Activated CD4-positive, alpha-beta memory T cell treated with anti-CD3 and anti-CD28 coated beads, Interleukin-2, amount 10 ng/mL, durations not matched to agents 7 days and 5 days (primary cell): ENCODE results near the gene SLC35D3. TPM values are rescaled to one million over a fixed set of nuclear protein-coding genes. Genes with fewer than 3 reads are reported as not detected.
"Not testable (repeated sequence)": the region's sequence is repeated elsewhere in the genome, so short reads cannot be mapped to it uniquely, and the experiment has no call there.

ENCODE experiments used
- CTCF ChIA-PET: fragments of 350-600 bp; sonication (Branson Sonifier 250); formaldehyde crosslinking; loops from one replicate; lab custom pipeline; 2021; ENCODE audit warnings: antibody characterized with exemption, inconsistent platforms; lab: Charles Lee
- POLR2A ChIA-PET: fragments of 350-600 bp; sonication (Branson Sonifier 250); formaldehyde crosslinking; loops from one replicate; lab custom pipeline; 2021; ENCODE audit warnings: antibody characterized with exemption; lab: Charles Lee
- DNase-seq: peaks from one replicate; pipeline ENCODE4 v3.0.0-alpha.2; 2020
- H3K27ac Mint-ChIP-seq: one replicate; pipeline ENCODE4 v1.8.0; 2021; ENCODE audit warnings: mild to moderate bottlenecking, mixed read lengths
- H3K27me3 Mint-ChIP-seq: one replicate; pipeline ENCODE4 v1.8.0; 2021; ENCODE audit warnings: mixed read lengths
- H3K36me3 Mint-ChIP-seq: one replicate; pipeline ENCODE4 v1.8.0; 2021; ENCODE audit warnings: low read depth, mixed read lengths
- H3K4me1 Mint-ChIP-seq: one replicate; pipeline ENCODE4 v1.8.0; 2021; ENCODE audit warnings: mixed read lengths
- H3K4me3 Mint-ChIP-seq: one replicate; pipeline ENCODE4 v1.8.0; 2021; ENCODE audit warnings: mild to moderate bottlenecking, mixed read lengths
- H3K9me3 Mint-ChIP-seq: one replicate; pipeline ENCODE4 v1.8.0; 2021; ENCODE audit warnings: mixed read lengths
- total RNA-seq, 2 experiments: library from RNA; stranded (reverse); gene quantifications; one replicate each; pipeline ENCODE4 v1.2.3, GENCODE V29; 2021

SLC35D3 gene
- total RNA-seq, 2 experiments from 2014 or later = 0.13 TPM; not detected in 1

DNA sequence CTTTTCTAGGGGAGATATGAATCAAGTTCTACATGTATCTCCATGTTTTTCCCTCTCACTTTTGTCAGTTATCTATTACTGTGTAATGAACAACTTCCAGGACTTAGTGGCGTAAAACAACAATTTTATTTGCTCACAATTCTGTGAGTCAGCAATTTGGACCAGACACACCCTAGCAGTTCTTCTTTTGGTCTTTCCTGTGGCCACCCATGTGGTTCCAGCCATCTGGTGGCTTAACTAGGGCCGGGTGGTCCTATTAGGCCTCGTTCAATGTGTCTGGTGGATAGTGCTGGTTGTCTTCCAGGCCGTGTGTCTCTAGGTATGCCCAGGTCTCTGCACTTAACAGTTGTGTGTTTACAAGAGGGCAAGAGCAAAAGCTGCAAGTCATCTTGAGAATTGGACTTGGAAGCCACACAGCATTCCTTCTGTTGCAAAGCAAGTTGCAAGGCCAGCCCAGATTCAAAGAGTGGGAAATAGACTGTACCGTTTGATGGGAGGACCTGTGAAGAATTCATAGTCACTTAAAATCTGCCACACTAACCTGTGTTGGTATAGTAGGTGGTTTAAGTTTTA is 20.8 kb upstream of the SLC35D3 start:
- peaks cover 15% of the 10 kb centered on the region for H3K36me3 Mint-ChIP-seq
- no peaks in the 10 kb centered on the region for H3K27me3 Mint-ChIP-seq
- H3K4me1 Mint-ChIP-seq = peaks cover 5% of the 10 kb centered on the region
- no peak overlapping the region for H3K27ac Mint-ChIP-seq
- no peak overlapping the region for H3K4me3 Mint-ChIP-seq
- no peaks in the 10 kb centered on the region for H3K9me3 Mint-ChIP-seq
- POLR2A ChIA-PET = no interaction called here
- DNase-seq = no peak
- CTCF ChIA-PET = no interaction called here

GRCh38 chr6:136904477-136904876 is 17.6 kb upstream of the SLC35D3 start:
- H3K9me3 Mint-ChIP-seq, H3K27ac Mint-ChIP-seq, CTCF ChIA-PET, H3K4me3 Mint-ChIP-seq, DNase-seq, H3K4me1 Mint-ChIP-seq, H3K27me3 Mint-ChIP-seq, POLR2A ChIA-PET: not testable (repeated sequence)
- peaks cover 15% of the 10 kb centered on the region for H3K36me3 Mint-ChIP-seq

GRCh38 chr6:136914947-136915346 is 7.2 kb upstream of the SLC35D3 start:
- peaks cover 6% of the 10 kb centered on the region for H3K36me3 Mint-ChIP-seq
- no peaks in the 10 kb centered on the region for H3K9me3 Mint-ChIP-seq
- no peak overlapping the region for H3K4me3 Mint-ChIP-seq
- peaks cover 11% of the 10 kb centered on the region for H3K27me3 Mint-ChIP-seq
- H3K27ac Mint-ChIP-seq = no peak overlapping the region
- DNase-seq = no peak
- POLR2A ChIA-PET = no interaction called here
- CTCF ChIA-PET = no interaction called here
- H3K4me1 Mint-ChIP-seq = peaks cover 4% of the 10 kb centered on the region

DNA sequence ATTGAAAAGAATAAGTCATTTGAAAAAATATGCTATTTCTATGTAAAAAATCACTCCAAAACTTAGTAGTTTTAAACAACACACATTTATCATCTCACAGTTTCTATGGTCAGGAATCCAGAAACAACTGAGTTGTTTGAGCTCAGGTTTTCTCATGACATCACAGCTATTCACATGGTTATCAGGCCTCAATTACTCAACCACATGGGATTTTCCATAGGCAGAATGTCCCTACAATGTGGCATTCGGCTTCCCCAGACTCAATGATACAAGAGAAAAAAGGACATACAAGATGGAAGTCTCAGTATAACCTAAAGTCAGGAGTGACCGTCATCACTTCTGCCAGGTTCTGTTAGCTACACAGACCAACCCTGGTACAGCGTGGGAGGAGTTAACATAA is 3.4 kb upstream of the SLC35D3 start:
- no peak for DNase-seq
- Mint-ChIP-seq H3K4me3 (no peak overlapping the region), H3K4me1 (peaks cover 29% of the 10 kb centered on the region), H3K36me3 (no peaks in the 10 kb centered on the region), H3K9me3 (no peaks in the 10 kb centered on the region), H3K27me3 (peaks cover 38% of the 10 kb centered on the region), H3K27ac (no peak overlapping the region)
- POLR2A ChIA-PET = no interaction called here
- CTCF ChIA-PET = no interaction called here

DNA sequence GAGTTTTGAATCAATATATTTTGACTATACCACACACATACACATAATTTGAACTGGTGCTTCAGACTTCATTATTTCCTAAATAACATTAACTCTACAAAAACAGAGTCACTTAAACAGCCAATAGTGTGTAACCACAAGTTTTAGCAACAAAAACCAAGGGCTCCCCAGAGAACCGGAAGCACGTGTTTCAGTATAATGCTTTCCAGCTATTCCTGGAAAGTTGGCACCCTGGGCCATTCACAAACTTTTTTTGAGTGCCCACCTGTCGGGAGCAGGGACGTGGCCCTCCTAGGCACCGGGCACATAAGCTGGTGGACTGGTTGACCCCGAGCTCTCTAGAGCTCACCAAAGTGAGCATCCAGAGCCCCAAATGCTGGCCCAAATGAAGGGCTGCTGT is 1.9 kb upstream of the SLC35D3 start:
- H3K4me3 Mint-ChIP-seq = peak overlapping the region; percentile 59
- H3K27me3 Mint-ChIP-seq = peaks cover 51% of the 10 kb centered on the region
- peaks cover 30% of the 10 kb centered on the region for H3K4me1 Mint-ChIP-seq
- ChIA-PET CTCF (no interaction called here), POLR2A (interaction anchor here (0.6 to 1.6 kb wide), 3 partner anchors 9 to 97 kb away, joined by 3 to 4 read pairs (median 4); no protein-coding TSS in a partner anchor)
- no peak overlapping the region for H3K27ac Mint-ChIP-seq
- H3K36me3 Mint-ChIP-seq = no peaks in the 10 kb centered on the region
- no peak for DNase-seq
- H3K9me3 Mint-ChIP-seq = no peaks in the 10 kb centered on the region

DNA sequence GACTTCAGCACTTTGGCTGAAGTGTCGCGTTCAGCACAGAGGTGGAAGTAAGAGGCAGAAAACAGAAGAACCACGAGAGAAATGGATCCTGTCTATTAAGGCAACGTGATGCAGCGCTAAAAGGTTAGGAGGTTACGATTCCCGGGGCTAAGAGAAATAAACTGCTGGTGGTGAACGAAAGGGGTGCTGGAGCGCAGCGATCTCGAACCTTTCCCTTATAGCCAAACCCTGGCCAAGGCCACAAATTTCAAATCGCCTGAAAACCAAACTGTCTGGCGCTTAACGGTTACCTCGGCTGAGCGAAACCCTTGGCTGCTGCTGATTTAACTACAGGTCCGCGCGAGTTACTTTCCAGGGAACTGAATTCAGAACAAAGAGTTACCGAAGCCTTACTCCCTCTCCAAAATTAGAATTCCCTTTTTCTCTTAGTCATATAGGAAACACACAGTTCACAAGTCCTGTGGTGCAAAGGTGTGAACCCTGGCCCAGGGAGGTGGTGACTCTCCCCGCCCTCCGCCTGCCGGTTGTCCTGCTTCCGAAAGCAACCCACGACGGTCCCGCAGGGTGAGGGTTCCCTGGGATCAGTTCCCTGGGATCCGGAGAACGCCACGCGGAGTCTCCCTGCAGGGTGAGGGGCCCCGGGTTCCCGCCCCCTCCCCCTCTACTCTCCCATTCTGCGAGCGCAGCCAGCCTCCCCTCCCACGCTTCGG is 1.3 kb upstream of the SLC35D3 start:
- no peak overlapping the region for H3K27ac Mint-ChIP-seq
- no peak for DNase-seq
- H3K27me3 Mint-ChIP-seq = peaks cover 52% of the 10 kb centered on the region
- CTCF ChIA-PET = interaction anchor here (0.7 kb wide), 1 partner anchor 100 kb away, joined by 3 read pairs; no protein-coding TSS in a partner anchor
- H3K4me3 Mint-ChIP-seq = peak overlapping the region; percentile 59
- POLR2A ChIA-PET = interaction anchor here (0.6 to 1.6 kb wide), 3 partner anchors 8 to 98 kb away, joined by 3 to 4 read pairs (median 4); no protein-coding TSS in a partner anchor
- no peaks in the 10 kb centered on the region for H3K9me3 Mint-ChIP-seq
- H3K36me3 Mint-ChIP-seq = no peaks in the 10 kb centered on the region
- H3K4me1 Mint-ChIP-seq = peaks cover 30% of the 10 kb centered on the region

DNA sequence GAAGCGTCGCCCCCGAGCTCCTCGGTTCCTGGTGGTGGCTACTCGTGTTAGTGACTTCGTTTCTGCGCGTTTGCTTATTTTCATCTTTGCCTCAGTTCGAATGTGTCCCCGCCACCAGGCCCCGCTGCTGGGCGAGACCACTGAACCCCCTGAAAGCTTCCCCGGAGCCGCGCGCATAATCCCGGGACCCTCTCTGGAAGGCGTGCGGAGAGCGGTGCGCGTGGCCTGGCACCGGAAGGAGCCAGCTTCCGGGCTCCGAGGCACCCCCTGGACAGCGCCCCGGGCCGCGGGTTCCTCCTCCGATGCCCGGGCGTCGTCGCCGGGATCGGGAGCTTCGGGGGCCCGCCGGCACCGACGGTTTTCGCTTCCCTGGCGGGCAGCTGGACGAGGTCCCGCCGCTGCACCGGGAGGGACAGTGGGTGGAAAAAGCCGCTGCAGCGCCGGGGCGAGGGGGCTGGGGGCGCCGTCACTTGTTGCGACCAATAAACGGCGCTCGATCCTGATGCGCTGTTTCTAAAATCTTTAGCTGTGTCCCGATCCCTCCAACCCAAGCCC is 643 bp upstream of the SLC35D3 start:
- ChIA-PET CTCF (interaction anchor here (0.7 to 1.2 kb wide), 4 partner anchors 12 to 129 kb away, joined by 3 to 5 read pairs (median 3); partner anchors contain the start of gene MAP3K5), POLR2A (interaction anchor here (1.6 kb wide), 2 partner anchors 98 to 122 kb away, joined by 3 read pairs; no protein-coding TSS in a partner anchor)
- DNase-seq = no peak
- H3K4me1 Mint-ChIP-seq = peaks cover 30% of the 10 kb centered on the region
- no peak overlapping the region for H3K27ac Mint-ChIP-seq
- no peaks in the 10 kb centered on the region for H3K9me3 Mint-ChIP-seq
- H3K36me3 Mint-ChIP-seq = no peaks in the 10 kb centered on the region
- H3K27me3 Mint-ChIP-seq = peaks cover 55% of the 10 kb centered on the region
- peak overlapping the region; percentile 59 for H3K4me3 Mint-ChIP-seq

GRCh38 chr6:136922685-136923006 is 545 bp downstream of the SLC35D3 start:
- Mint-ChIP-seq H3K27ac (no peak overlapping the region), H3K4me3 (peak overlapping the region; percentile 65), H3K27me3 (peaks cover 55% of the 10 kb centered on the region), H3K36me3 (no peaks in the 10 kb centered on the region), H3K4me1 (peaks cover 30% of the 10 kb centered on the region), H3K9me3 (no peaks in the 10 kb centered on the region)
- DNase-seq = no peak
- CTCF ChIA-PET = interaction anchor here (0.9 to 1.2 kb wide), 4 partner anchors 13 to 130 kb away, joined by 3 to 5 read pairs (median 4); partner anchors contain the start of gene MAP3K5
- POLR2A ChIA-PET = interaction anchor here (1.6 kb wide), 1 partner anchor 121 kb away, joined by 3 read pairs; no protein-coding TSS in a partner anchor

GRCh38 chr6:136923116-136923953 is 1.2 kb downstream of the SLC35D3 start:
- POLR2A ChIA-PET = interaction anchor here (1.6 kb wide), 1 partner anchor 121 kb away, joined by 3 read pairs; no protein-coding TSS in a partner anchor
- H3K27ac Mint-ChIP-seq = no peak overlapping the region
- no peak for DNase-seq
- peaks cover 55% of the 10 kb centered on the region for H3K27me3 Mint-ChIP-seq
- peaks cover 30% of the 10 kb centered on the region for H3K4me1 Mint-ChIP-seq
- CTCF ChIA-PET = no interaction called here
- H3K4me3 Mint-ChIP-seq = peak overlapping the region; percentile 37
- H3K9me3 Mint-ChIP-seq = no peaks in the 10 kb centered on the region
- H3K36me3 Mint-ChIP-seq = no peaks in the 10 kb centered on the region

DNA sequence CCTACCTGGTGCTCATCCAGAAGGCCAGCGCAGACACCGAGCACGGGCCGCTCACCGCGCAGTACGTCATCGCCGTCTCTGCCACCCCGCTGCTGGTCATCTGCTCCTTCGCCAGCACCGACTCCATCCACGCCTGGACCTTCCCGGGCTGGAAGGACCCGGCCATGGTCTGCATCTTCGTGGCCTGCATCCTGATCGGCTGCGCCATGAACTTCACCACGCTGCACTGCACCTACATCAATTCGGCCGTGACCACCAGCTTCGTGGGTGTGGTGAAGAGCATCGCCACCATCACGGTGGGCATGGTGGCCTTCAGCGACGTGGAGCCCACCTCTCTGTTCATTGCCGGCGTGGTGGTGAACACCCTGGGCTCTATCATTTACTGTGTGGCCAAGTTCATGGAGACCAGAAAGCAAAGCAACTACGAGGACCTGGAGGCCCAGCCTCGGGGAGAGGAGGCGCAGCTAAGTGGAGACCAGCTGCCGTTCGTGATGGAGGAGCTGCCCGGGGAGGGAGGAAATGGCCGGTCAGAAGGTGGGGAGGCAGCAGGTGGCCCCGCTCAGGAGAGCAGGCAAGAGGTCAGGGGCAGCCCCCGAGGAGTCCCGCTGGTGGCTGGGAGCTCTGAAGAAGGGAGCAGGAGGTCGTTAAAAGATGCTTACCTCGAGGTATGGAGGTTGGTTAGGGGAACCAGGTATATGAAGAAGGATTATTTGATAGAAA is 2.0 kb downstream of the SLC35D3 start:
- CTCF ChIA-PET = interaction anchor here (1.6 kb wide), 1 partner anchor 8 kb away, joined by 4 read pairs; no protein-coding TSS in a partner anchor
- H3K9me3 Mint-ChIP-seq = no peaks in the 10 kb centered on the region
- no peak overlapping the region for H3K27ac Mint-ChIP-seq
- peak overlapping the region; percentile 37 for H3K4me3 Mint-ChIP-seq
- no peak for DNase-seq
- peaks cover 53% of the 10 kb centered on the region for H3K27me3 Mint-ChIP-seq
- H3K36me3 Mint-ChIP-seq = no peaks in the 10 kb centered on the region
- peaks cover 30% of the 10 kb centered on the region for H3K4me1 Mint-ChIP-seq
- POLR2A ChIA-PET = interaction anchor here (0.9 kb wide), 1 partner anchor 47 kb away, joined by 3 read pairs; no protein-coding TSS in a partner anchor

DNA sequence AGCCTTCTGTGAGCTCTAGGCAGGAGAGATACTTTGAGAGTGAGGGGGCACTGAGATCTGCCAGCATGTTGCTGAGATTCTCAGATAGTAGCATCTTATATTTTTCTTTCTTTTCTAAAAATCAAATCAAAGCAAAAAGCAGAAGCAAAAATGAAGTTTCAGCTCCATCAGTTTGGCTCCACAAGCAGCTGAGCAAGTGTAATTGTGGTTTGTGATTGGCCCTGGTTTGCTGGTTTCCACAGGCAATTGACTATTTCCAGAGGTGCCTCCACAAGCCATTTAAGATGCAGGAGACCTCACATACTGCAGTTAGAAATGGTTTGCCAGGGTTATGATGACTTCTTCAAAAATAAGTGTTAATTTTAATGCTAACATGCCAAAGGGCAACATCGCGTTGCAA is 4.3 kb downstream of the SLC35D3 start:
- Mint-ChIP-seq H3K27me3 (peaks cover 41% of the 10 kb centered on the region), H3K36me3 (no peaks in the 10 kb centered on the region), H3K4me1 (peaks cover 14% of the 10 kb centered on the region), H3K9me3 (no peaks in the 10 kb centered on the region), H3K4me3 (no peak overlapping the region), H3K27ac (no peak overlapping the region)
- ChIA-PET CTCF (interaction anchor here (1.0 kb wide), 1 partner anchor 134 kb away, joined by 4 read pairs; the partner anchor contains the start of gene MAP3K5), POLR2A (no interaction called here)
- no peak for DNase-seq

DNA sequence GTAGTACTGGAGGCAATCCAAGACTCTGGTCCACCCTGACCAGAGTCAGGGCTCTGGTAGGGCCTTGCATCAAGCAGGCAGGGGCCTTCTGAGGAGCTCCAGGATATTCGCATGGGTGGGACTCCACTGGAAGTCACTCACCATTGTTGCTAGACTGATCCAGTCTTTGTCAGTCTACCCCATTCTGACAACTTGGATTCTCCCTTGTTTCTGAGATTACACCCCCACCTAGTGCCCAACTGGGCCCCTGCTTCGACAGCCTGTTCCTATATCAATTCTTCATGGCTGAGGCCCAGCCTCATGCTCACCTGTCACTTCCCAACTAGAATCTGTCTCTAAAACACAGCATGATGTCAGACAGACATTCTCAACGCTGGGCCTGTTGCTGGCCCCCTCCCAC is 5.2 kb downstream of the SLC35D3 start:
- Mint-ChIP-seq H3K27me3 (peaks cover 38% of the 10 kb centered on the region), H3K27ac (no peak overlapping the region), H3K4me3 (no peak overlapping the region), H3K36me3 (no peaks in the 10 kb centered on the region), H3K4me1 (peaks cover 12% of the 10 kb centered on the region), H3K9me3 (no peaks in the 10 kb centered on the region)
- no peak for DNase-seq
- ChIA-PET POLR2A (interaction anchor here (0.6 kb wide), 1 partner anchor 549 kb away, joined by 3 read pairs; no protein-coding TSS in a partner anchor), CTCF (no interaction called here)
